Activated CD8-positive, alpha-beta memory T cell treated with anti-CD3 and anti-CD28 coated beads, Interleukin-2, amount 50 U/mL, for 24 hours (primary cell): Measurements from ENCODE around the gene SLC9A6.
"Not testable (repeated sequence)": the region's sequence is repeated elsewhere in the genome, so short reads cannot be mapped to it uniquely, and the experiment has no call there.

Experiments
- DNase-seq: peaks from one replicate; pipeline ENCODE4 v3.0.0-alpha.2; 2020; ENCODE audit errors: extremely low read depth

SLC9A6 gene

DNA sequence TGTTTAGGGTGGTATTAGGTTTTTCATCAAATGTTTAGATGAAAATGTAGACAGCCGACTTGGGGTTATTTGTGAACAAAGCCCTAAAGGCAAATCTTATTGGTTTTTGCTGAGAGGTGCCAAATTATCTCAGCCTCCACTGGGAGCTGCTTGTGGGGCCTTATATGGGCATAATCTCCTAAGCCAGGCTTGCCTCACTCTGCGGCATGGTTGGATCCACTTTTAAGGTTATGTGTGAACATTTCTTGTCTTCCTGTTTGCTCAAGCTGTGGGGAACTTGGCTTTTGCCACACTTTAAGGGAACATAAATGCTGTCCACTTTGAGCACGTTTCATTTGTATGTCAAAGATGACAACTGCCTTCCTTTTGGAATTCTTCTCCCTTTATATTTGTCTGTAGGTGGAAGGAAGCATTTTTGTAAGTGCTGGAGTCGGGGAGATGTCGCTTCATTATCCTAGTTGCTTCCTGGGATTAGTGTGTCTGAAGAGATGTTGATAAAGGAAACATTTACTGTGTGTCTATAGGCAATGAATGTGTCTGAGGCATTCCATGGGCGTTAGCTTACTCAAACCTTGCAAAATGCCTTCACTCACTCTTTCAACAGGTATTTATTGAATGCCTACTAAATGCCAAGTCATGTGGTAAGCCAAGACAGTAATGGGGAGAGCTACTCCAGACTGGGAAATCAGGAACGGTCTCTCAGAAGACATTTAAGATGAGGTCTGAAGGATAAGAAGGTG is 78.3 kb downstream of the SLC9A6 start:
- no peak for DNase-seq

- no peak for DNase-seq
Measured at GRCh38 chrX:136064661-136065043, 79.4 kb downstream of the SLC9A6 start.

DNA sequence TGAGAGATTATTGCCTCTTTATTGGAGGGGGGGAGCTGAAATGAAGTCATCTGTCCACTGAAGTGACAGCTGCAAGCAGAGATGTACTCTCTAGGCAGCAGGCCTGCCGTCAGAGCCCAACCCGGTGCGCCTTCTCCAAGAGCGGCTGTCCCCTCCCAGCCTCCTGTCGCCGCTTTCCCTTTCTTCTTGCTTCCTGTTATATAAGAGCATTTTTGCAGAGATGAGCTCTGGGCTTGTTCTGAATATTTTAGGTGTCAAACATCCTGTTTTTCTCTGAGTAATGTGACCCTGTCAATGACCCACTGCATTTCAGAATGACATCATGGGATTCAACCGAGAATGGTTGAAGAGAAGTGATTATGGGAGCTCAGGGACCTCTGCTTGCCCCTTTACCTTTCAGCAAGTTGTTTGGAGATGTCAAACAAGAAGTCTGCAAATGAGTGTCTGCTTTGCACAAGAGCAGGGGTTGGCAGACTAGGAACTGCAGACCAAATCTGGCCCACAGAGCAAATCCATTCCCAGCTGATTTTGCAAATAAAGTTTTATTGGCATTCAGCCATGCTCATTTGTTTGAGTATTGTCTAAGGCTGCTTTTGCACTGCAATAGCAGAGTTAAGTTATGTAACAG is 79.9 kb downstream of the SLC9A6 start:
- DNase-seq: no peak

- DNase-seq: no peak
Measured at GRCh38 chrX:136067097-136067496, 81.9 kb downstream of the SLC9A6 start.

GRCh38 chrX:136067966-136068365 is 82.7 kb downstream of the SLC9A6 start:
- no peak for DNase-seq

DNA sequence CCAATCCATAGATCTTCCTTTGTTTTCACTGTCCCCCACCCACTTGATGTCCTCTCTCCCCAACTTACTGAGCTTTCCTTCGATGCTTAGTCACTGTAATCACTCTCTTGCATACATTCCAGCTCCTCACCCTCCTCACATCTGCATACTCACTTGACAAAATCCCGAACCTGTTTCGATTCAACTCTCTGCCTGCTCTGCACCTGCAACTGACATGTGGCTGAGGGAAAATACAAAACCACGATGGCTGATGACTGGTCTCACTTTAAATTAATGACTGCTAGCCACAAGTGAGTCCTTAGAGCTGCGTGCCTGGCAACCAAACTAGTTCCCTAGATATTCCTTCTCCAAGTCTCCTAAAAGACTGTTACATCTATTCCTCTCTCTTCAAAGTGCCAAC is 91.7 kb downstream of the SLC9A6 start:
- no peak for DNase-seq

GRCh38 chrX:136080766-136081165 is 95.5 kb downstream of the SLC9A6 start:
- no peak for DNase-seq

DNA sequence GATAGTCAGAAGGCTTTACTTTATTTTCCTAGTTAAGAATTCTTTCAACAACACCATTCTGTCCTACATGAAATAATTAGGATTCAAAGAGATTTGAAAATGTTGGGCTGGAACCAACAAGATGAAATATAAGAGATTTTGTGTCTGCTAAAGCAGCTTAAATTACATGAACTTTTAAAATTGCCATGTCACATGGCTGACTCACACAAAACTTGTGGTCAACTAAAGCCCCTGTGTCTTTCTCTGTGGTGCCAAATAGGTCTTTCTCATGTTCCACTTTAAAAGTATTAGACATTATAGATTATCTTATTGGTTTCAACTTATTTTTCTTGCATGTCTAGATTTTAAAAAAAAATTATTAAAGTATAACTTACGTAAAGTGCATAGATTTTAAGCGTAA is 101.3 kb downstream of the SLC9A6 start:
- no peak for DNase-seq

DNA sequence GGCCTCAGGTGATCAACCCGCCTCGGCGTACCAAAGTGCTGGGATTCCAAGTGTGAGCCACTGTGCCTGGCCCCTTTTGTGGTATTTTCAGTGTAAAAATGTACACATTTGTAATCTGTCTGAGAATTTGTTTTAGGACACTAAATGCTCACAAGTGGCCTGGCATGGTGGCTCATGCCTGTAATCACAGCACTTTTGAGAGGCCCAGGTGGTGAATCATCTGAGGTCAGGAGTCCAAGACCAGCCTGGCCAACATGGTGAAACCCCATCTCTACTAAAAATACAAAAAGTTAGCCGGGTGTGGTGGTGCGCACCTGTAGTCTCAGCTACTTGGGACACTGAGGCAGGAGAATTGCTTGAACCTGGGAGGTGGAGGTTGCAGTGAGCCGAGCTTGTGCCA is 106.7 kb downstream of the SLC9A6 start:
- DNase-seq: not testable (repeated sequence)

DNA sequence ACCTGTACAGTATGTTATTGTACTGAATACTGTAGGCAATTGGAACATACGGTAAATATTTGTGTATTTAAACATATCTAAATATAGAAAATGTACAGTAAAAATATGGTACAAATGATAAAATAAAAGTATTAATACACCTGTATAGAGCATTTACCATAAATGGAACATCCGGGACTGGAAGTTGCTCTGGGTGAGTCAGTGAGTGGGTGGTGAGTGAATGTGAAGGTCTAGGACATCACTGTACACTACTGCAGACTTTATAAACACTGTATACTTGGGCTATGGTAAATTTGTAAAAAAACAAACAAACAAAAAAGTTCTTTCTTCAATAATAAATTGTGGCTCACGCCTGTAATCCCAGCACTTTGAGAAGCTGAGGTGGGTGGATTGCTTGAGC is 109.7 kb downstream of the SLC9A6 start:
- DNase-seq: no peak
